DOHH2 (cell line): ENCODE results near the gene CCDC194.

Experiments
- EZH2phosphoT487 ChIP-seq: fragments of 200-600 bp; sonication (generic); IDR thresholded peaks from 2 replicates; pipeline ENCODE4 v1.6.1; 2017; ENCODE audit warnings: borderline replicate concordance, mild to moderate bottlenecking, antibody characterized with exemption, low read length, moderate library complexity, mixed read lengths
- TF ChIP-seq, protein P1 (sequence below): fragments of 200-600 bp; sonication (generic); IDR thresholded peaks from one replicate; pipeline ENCODE4 v1.5.1; 2014; ENCODE audit warnings: antibody characterized with exemption, mild to moderate bottlenecking, low read depth, low read length; ENCODE audit not compliant: poor library complexity, severe bottlenecking

DNA sequence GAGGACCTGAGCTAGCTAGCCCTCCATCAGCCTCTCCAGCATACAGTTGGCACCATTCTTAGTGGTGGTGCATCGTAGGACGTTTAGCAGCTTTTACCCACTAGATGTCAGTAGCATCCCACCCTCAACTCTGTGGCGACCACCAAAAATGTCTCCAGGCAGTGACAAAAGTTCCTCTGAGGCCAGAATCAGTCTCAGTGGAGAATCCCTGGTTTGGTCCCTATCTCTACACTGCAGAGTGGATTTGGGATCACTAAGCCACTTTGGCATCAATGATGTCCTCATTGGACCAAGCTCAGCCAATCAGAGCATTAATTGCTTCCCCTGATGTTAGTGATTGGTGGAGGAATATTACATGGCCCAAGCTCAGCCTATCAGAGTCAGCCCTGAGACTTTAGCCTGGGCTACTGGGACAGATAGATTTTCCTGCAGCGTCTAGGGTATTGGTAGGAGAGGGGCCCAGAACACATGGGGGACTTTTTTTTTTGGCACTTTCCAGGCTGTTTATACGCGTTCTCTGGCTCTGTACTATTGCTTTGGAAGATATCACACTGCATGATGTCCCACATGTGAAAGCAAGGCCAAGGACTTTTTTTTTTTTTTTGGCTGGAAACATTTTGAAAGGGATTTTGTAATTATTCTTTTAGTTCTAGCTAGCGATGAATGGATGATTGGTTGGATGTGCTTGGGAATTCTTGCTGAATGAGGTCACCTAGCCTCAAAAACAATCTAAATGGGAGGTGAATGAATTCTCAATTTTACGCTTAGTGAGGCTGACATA, 47.4 kb upstream of the CCDC194 start:
- TF ChIP-seq, protein P1, sequence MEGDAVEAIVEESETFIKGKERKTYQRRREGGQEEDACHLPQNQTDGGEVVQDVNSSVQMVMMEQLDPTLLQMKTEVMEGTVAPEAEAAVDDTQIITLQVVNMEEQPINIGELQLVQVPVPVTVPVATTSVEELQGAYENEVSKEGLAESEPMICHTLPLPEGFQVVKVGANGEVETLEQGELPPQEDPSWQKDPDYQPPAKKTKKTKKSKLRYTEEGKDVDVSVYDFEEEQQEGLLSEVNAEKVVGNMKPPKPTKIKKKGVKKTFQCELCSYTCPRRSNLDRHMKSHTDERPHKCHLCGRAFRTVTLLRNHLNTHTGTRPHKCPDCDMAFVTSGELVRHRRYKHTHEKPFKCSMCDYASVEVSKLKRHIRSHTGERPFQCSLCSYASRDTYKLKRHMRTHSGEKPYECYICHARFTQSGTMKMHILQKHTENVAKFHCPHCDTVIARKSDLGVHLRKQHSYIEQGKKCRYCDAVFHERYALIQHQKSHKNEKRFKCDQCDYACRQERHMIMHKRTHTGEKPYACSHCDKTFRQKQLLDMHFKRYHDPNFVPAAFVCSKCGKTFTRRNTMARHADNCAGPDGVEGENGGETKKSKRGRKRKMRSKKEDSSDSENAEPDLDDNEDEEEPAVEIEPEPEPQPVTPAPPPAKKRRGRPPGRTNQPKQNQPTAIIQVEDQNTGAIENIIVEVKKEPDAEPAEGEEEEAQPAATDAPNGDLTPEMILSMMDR, result peak; percentile 76
- no peak for TF ChIP-seq EZH2phosphoT487
